Mucosa of descending colon (tissue), 3 donors: Measurements from ENCODE around the gene OR10J1. TPM values are rescaled to one million over a fixed set of nuclear protein-coding genes. Genes with fewer than 3 reads are reported as not detected.

Experiments
- ATAC-seq: fragments of 200-7000 bp; cut with Tn5 transposase; one replicate; pipeline ENCODE4 v1.9.1; 2020; ENCODE audit warnings: mild to moderate bottlenecking, moderate library complexity
- DNase-seq, 3 donors: peaks; one replicate each; pipeline ENCODE4 v3.0.0-alpha.2; 2020
- H3K36me3 ChIP-seq: fragments of 200-600 bp; one replicate; pipeline ENCODE4 v1.8.0; 2021; ENCODE audit warnings: low read depth, mild to moderate bottlenecking
- H3K4me1 ChIP-seq: fragments of 200-600 bp; one replicate; pipeline ENCODE4 v1.8.0; 2021; ENCODE audit warnings: low read depth, mild to moderate bottlenecking
- H3K4me3 ChIP-seq: fragments of 200-600 bp; one replicate; pipeline ENCODE4 v1.8.0; 2021; ENCODE audit warnings: mild to moderate bottlenecking
- H3K9me3 ChIP-seq: fragments of 200-600 bp; one replicate; pipeline ENCODE4 v1.8.0; 2021; ENCODE audit warnings: mild to moderate bottlenecking
- CTCF ChIP-seq: fragments of 200-600 bp; IDR thresholded peaks from one replicate; pipeline ENCODE4 v1.8.0; 2022; ENCODE audit warnings: antibody characterized with exemption, mild to moderate bottlenecking
- intact Hi-C, 2 donors: fragments of 100-400 bp; cut with DNase I in 1 of 2; cut with micrococcal nuclease in 1 of 2; formaldehyde crosslinking; loops; one replicate each; pipeline versions ENCODE4 v1.11.0 to v1.11.1; 2022; cut with DNase I, micrococcal nuclease
- long read RNA-seq, 2 donors: library from polyadenylated mRNA; unstranded; transcript quantifications; one replicate each; pipeline ENCODE4 v2.0.0, GENCODE V29; 2019 to 2021
- total RNA-seq, 3 donors: library from RNA; stranded (reverse); fragmentation: NEBNext Ultra II Directional in 2 of 3; extraction: Animal tissue kit (Norgen Biotek cat#: 25700) in 2 of 3; gene quantifications; one replicate each; pipeline versions ENCODE4 v1.2.1 to v1.2.4, GENCODE V29; 2021 to 2023
- donor health status: DM: no; HTN: no; CAD: no; lungs with moderate emphysema.
- donor health status: DM: no; HTN: no; CAD: no.
- donor health status: DM: no; HTN: yes; CAD: no.

Gene OR10J1
- total RNA-seq, result not detected
- long read RNA-seq, donor 1, result 0 reads
- long read RNA-seq, donor 2, result 0 reads

- Histone ChIP-seq H3K36me3 (no peaks in the 10 kb centered on the region), H3K4me1 (no peaks in the 10 kb centered on the region), H3K4me3 (no peak within 1 kb of the TSS), H3K9me3 (no peaks in the 10 kb centered on the region)
- no peak for TF ChIP-seq CTCF
- intact Hi-C loops, result no loop called here
- DNase-seq (no peak), ATAC-seq (no peak)
These were observed at the start of gene OR10J1 for GRCh38 chr1:159439422-159439821. Gene OR10J1 (plus strand): TSS chr1:159439722. CDS start chr1:159439792, 70 bp downstream.

GRCh38 chr1:159406821-159407220 is 32.7 kb upstream of the OR10J1 start:
- H3K4me1 ChIP-seq, result no peaks in the 10 kb centered on the region
- intact Hi-C loops, result no loop called here
- no peak overlapping the region for H3K4me3 ChIP-seq
- no peaks in the 10 kb centered on the region for H3K36me3 ChIP-seq
- DNase-seq (no peak), ATAC-seq (no peak)
- TF ChIP-seq CTCF, result no peak
- H3K9me3 ChIP-seq, result no peaks in the 10 kb centered on the region

- no peak for ATAC-seq
- Histone ChIP-seq H3K4me1 (no peaks in the 10 kb centered on the region), H3K36me3 (no peaks in the 10 kb centered on the region), H3K9me3 (no peaks in the 10 kb centered on the region), H3K4me3 (no peak overlapping the region)
- DNase-seq, result no peak
- intact Hi-C loops, result no loop called here
- TF ChIP-seq CTCF, result no peak
These were observed 30.6 kb upstream of the OR10J1 start for GRCh38 chr1:159408862-159409400.

- Histone ChIP-seq H3K36me3 (no peaks in the 10 kb centered on the region), H3K9me3 (peaks cover 18% of the 10 kb centered on the region), H3K4me1 (no peaks in the 10 kb centered on the region), H3K4me3 (no peak overlapping the region)
- intact Hi-C loops, result no loop called here
- DNase-seq (no peak), ATAC-seq (no peak)
- TF ChIP-seq CTCF, result no peak
These were observed 17.7 kb upstream of the OR10J1 start for GRCh38 chr1:159421821-159422220.

GRCh38 chr1:159428536-159428935 is 11.0 kb upstream of the OR10J1 start:
- Histone ChIP-seq H3K4me1 (no peaks in the 10 kb centered on the region), H3K36me3 (no peaks in the 10 kb centered on the region), H3K9me3 (no peaks in the 10 kb centered on the region), H3K4me3 (no peak overlapping the region)
- intact Hi-C loops, result no loop called here
- DNase-seq (no peak), ATAC-seq (no peak)
- no peak for TF ChIP-seq CTCF
